PC-9 (cell line): ENCODE results near the gene MSH5. TPM values are rescaled to one million over a fixed set of nuclear protein-coding genes. Genes with fewer than 3 reads are reported as not detected.

Experiments
- BruUV-seq: library from RNA; stranded (reverse); fragments of 400-500 nt; replicated peaks from 2 replicates; lab custom pipeline; 2021; lab: Mats Ljungman, UMichigan
- CTCF ChIA-PET: fragments of 300-600 bp; sonication (Branson Sonifier 250); formaldehyde crosslinking; loops from one replicate; lab custom pipeline; 2022; ENCODE audit warnings: antibody characterized with exemption; lab: Charles Lee
- POLR2A ChIA-PET: fragments of 300-600 bp; sonication (Branson Sonifier 250); formaldehyde crosslinking; loops from one replicate; lab custom pipeline; 2022; ENCODE audit warnings: antibody characterized with exemption; ENCODE audit not compliant: unreplicated experiment; lab: Charles Lee
- DNase-seq, 2 experiments: peaks; one replicate each; pipeline versions ENCODE4 v3.0.0 to v3.0.0-alpha.2; 2015 to 2022; ENCODE audit warnings: mixed read lengths in 1 of 2
- H2AFZ ChIP-seq: fragments of 200-600 bp; sonication (generic); 2 replicates; pipeline ENCODE4 v1.8.1; 2017; ENCODE audit warnings: antibody characterized with exemption
- H3F3A ChIP-seq: fragments of 200-600 bp; sonication (generic); 2 replicates; pipeline ENCODE4 v1.8.1; 2017; ENCODE audit warnings: antibody characterized with exemption, mild to moderate bottlenecking, low read depth; ENCODE audit not compliant: insufficient read depth
- H3K27ac ChIP-seq: fragments of 200-600 bp; sonication (generic); 2 replicates; pipeline ENCODE4 v1.6.1; 2016; ENCODE audit warnings: mixed run types
- H3K27me3 ChIP-seq: fragments of 200-600 bp; sonication (generic); 2 replicates; pipeline ENCODE4 v1.6.1; 2016; ENCODE audit warnings: low read depth, mixed run types; ENCODE audit not compliant: insufficient read depth
- H3K36me3 ChIP-seq: fragments of 200-600 bp; sonication (generic); 2 replicates; pipeline ENCODE4 v1.6.1; 2016; ENCODE audit warnings: low read depth, mixed run types
- H3K4me1 ChIP-seq: fragments of 200-600 bp; sonication (generic); replicated peaks from 2 replicates; pipeline ENCODE4 v1.6.1; 2016; ENCODE audit warnings: mixed run types; ENCODE audit not compliant: insufficient read depth
- H3K4me2 ChIP-seq: fragments of 200-600 bp; sonication (generic); 2 replicates; pipeline ENCODE4 v1.6.1; 2017; ENCODE audit warnings: mixed run types
- H3K4me3 ChIP-seq: fragments of 200-600 bp; sonication (generic); 2 replicates; pipeline ENCODE4 v1.6.1; 2016; ENCODE audit warnings: mixed run types
- H3K79me2 ChIP-seq: fragments of 200-600 bp; sonication (generic); 2 replicates; pipeline ENCODE4 v1.6.1; 2017; ENCODE audit warnings: low read depth, mixed run types
- H3K9me2 ChIP-seq: fragments of 200-600 bp; sonication (generic); 2 replicates; pipeline ENCODE4 v1.8.1; 2017; ENCODE audit warnings: mild to moderate bottlenecking; ENCODE audit not compliant: insufficient read depth
- H3K9me3 ChIP-seq: fragments of 200-600 bp; sonication (generic); 2 replicates; pipeline ENCODE4 v1.8.1; 2016; ENCODE audit warnings: low read depth; ENCODE audit not compliant: insufficient read depth
- H4K20me1 ChIP-seq: fragments of 200-600 bp; sonication (generic); 2 replicates; pipeline ENCODE4 v1.8.1; 2017; ENCODE audit not compliant: insufficient read depth
- CTCF ChIP-seq: fragments of 200-600 bp; sonication (generic); conservative IDR thresholded peaks from 2 replicates; pipeline ENCODE4 v1.6.1; 2017; ENCODE audit warnings: mixed run types, antibody characterized with exemption, mild to moderate bottlenecking, moderate library complexity
- EZH2 ChIP-seq: fragments of 200-600 bp; sonication (generic); IDR thresholded peaks from 2 replicates; pipeline ENCODE4 v1.8.0; 2017; ENCODE audit warnings: antibody characterized with exemption, low read depth
- intact Hi-C: fragments of 100-400 bp; cut with micrococcal nuclease; formaldehyde crosslinking; loops from one replicate; pipeline ENCODE4 v1.10.0; 2022; ENCODE audit not compliant: unreplicated experiment
- total RNA-seq: library from RNA; stranded (reverse); gene quantifications from 2 replicates; pipeline ENCODE4 v1.2.3, GENCODE V29; 2021

MSH5 gene
- total RNA-seq, 1 experiment from 2014 or later: 50.0 TPM

GRCh38 chr6:31795616-31796298 is 56.0 kb downstream of the MSH5 start, which contains the start of gene VARS1:
TSS of gene VARS1 (minus strand) at chr6:31795752. CDS start at chr6:31795217, 535 bp downstream.
- H2AFZ ChIP-seq: peak within 1 kb of the TSS; percentile 89
- no peaks in the 10 kb centered on the region for H3K9me3 ChIP-seq
- no peaks in the 10 kb centered on the region for H3K27me3 ChIP-seq
- H3K9me2 ChIP-seq: no peaks in the 10 kb centered on the region
- peaks cover 4% of the 10 kb centered on the region; the same call in 1 of the 2 replicates for H3K36me3 ChIP-seq
- peaks cover 57% of the 10 kb centered on the region for H3F3A ChIP-seq
- intact Hi-C loops: loop anchor here (1.0 to 2.0 kb wide), 3 partner anchors 19 to 32 kb away; partner anchors contain the start of genes HSPA1A, HSPA1B, HSPA1L and VWA7
- H3K27ac ChIP-seq: peak within 1 kb of the TSS; percentile 78
- H3K4me3 ChIP-seq: peak within 1 kb of the TSS; percentile 86
- TF ChIP-seq EZH2 (no peak), CTCF (peak; percentile 73)
- peaks cover 42% of the 10 kb centered on the region for H3K79me2 ChIP-seq
- H4K20me1 ChIP-seq: no peaks in the 10 kb centered on the region
- H3K4me1 ChIP-seq: peaks cover 28% of the 10 kb centered on the region
- peak within 1 kb of the TSS; percentile 96 for H3K4me2 ChIP-seq
- DNase-seq: peak; percentile 89 to 96
- ChIA-PET CTCF (interaction anchor here (0.6 to 1.1 kb wide), 6 partner anchors 11 to 97 kb away, joined by 3 to 7 read pairs (median 6); partner anchors contain the start of gene LSM2), POLR2A (interaction anchor here (0.6 to 1.3 kb wide), 6 partner anchors 11 to 243 kb away, joined by 3 to 42 read pairs (median 4); partner anchors contain the start of genes HSPA1A, HSPA1B, HSPA1L and LSM2)
- no TSS peak for BruUV-seq

GRCh38 chr6:31796993-31797385 is 57.2 kb downstream of the MSH5 start:
- Histone ChIP-seq H3F3A (peaks cover 59% of the 10 kb centered on the region), H3K27me3 (no peaks in the 10 kb centered on the region), H4K20me1 (no peaks in the 10 kb centered on the region), H3K9me2 (no peaks in the 10 kb centered on the region), H2AFZ (no peak overlapping the region), H3K9me3 (no peaks in the 10 kb centered on the region), H3K27ac (no peak overlapping the region), H3K79me2 (peaks cover 32% of the 10 kb centered on the region), H3K4me2 (no peak overlapping the region), H3K4me3 (no peak overlapping the region), H3K36me3 (peaks cover 3% of the 10 kb centered on the region; the same call in 1 of the 2 replicates), H3K4me1 (peaks cover 24% of the 10 kb centered on the region)
- DNase-seq: no peak
- TF ChIP-seq CTCF (no peak), EZH2 (no peak)
- CTCF ChIA-PET: interaction anchor here (0.6 kb wide), 1 partner anchor 997 kb away, joined by 7 read pairs; no protein-coding TSS in a partner anchor
- BruUV-seq: no TSS peak
- intact Hi-C loops: loop anchor here (1.0 to 2.0 kb wide), 2 partner anchors 18 to 30 kb away; partner anchors contain the start of genes HSPA1A, HSPA1B and HSPA1L
- POLR2A ChIA-PET: no interaction called here

GRCh38 chr6:31797588-31797987 is 57.8 kb downstream of the MSH5 start:
- Histone ChIP-seq H2AFZ (no peak overlapping the region), H3K27me3 (no peaks in the 10 kb centered on the region), H3K9me2 (no peaks in the 10 kb centered on the region), H3K9me3 (no peaks in the 10 kb centered on the region), H3K4me3 (no peak overlapping the region), H4K20me1 (no peaks in the 10 kb centered on the region), H3K79me2 (peaks cover 26% of the 10 kb centered on the region), H3K27ac (no peak overlapping the region), H3F3A (peaks cover 53% of the 10 kb centered on the region), H3K4me1 (peaks cover 18% of the 10 kb centered on the region), H3K36me3 (peaks cover 9% of the 10 kb centered on the region; the same call in 1 of the 2 replicates), H3K4me2 (no peak overlapping the region)
- CTCF ChIA-PET: no interaction called here
- intact Hi-C loops: loop anchor here (2.0 kb wide), 1 partner anchor 17 kb away; the partner anchor contains the start of genes HSPA1A and HSPA1L
- POLR2A ChIA-PET: no interaction called here
- BruUV-seq: no TSS peak
- no peak for DNase-seq
- TF ChIP-seq CTCF: no peak
- TF ChIP-seq EZH2: no peak
